Ureter (tissue), 1 donor: ENCODE measurements around the gene ACTL10. TPM values are rescaled to one million over a fixed set of nuclear protein-coding genes. Genes with fewer than 3 reads are reported as not detected.

Experiments used
- DNase-seq: peaks from one replicate; pipeline ENCODE4 v3.0.0-alpha.2; 2020; ENCODE audit warnings: low spot score
- total RNA-seq: library from RNA; stranded (reverse); gene quantifications from one replicate; pipeline ENCODE4 v1.2.4, GENCODE V29; 2023
- donor health status: DM: yes; HTN: yes; CAD: no.

ACTL10 gene
- total RNA-seq, 1 donor from 2014 or later = 3.6 TPM

DNA sequence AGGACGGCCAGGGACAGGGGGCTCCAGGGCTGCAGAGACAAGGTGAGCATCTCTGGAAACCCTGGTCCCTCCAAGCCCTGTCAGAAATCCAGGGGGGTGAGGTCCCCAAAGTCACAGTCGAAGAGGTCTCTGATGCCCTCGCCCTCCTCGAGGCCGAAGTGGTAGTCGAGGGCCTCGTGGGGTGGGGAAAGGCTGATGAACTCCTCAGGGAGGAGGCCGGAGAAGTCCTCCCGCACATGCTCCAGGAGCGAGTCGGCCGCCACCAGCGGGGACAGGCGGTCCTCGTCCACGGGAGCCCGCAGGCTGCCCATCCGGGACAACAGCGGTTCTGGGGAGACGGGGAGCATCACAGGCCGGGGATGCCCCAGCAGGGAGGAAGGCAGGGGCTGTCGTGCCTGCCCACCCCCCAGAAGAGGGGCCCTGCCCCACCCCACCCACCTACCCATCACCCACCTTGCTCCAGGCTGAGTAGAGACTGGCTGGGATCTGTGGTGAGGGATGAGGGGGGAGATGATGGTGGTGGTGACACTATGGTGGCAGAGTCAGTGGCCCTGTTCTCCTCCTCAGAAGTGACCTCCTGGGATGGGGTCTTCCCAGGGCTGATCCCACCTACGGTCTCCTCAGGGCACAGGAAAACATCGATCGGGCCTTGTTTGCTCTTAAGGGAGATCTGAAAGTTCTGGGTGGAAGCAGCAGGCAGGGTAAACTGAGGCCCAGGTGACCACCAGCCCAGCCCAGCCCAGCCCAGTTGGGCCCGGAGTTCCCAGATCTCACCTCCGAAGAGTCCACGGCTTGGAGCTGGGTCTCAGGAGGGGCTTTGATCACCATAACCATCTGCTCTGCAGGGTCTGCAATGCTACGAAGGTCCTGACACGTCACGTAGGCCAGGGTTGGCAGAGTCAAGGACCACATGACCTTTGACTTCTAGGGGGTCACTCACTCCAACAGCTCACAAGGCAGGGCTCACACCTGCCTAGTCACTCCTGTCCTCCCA, 10.2 kb downstream of the ACTL10 start:
- DNase-seq = no peak

DNA sequence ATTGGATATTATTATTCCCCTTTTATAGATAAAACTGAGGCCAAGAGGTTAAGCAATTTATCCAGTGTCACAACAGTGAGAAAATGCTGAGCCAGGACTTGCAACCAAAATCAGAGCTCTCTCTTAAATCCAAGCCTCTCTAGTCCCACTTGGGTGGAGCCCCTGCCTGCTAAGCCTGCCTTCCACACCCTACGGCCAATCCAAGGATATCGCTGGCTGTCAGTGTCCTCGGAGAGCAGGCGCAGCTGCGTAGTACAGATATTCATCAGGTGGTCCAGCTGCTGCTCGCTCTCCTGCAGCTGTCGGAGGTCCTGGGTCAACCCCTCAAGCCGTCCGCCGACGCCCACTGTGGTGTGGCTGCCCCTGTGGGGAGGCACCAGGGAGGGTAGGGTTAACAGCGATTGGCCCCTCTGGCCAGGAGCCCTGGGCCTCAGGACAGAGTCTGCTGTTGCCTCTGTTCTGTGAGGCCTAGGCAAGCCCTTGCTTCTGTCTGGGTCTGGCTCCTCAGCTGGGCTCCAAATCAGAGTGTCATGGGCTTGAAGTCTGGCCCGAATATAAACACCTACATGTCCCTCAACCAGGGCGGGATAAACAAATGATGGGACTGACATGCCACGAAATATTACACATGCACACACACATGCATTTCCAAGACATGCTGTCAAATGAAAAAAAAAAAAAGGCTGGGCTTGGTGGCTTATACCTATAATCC, 11.4 kb downstream of the ACTL10 start:
- DNase-seq = no peak

DNA sequence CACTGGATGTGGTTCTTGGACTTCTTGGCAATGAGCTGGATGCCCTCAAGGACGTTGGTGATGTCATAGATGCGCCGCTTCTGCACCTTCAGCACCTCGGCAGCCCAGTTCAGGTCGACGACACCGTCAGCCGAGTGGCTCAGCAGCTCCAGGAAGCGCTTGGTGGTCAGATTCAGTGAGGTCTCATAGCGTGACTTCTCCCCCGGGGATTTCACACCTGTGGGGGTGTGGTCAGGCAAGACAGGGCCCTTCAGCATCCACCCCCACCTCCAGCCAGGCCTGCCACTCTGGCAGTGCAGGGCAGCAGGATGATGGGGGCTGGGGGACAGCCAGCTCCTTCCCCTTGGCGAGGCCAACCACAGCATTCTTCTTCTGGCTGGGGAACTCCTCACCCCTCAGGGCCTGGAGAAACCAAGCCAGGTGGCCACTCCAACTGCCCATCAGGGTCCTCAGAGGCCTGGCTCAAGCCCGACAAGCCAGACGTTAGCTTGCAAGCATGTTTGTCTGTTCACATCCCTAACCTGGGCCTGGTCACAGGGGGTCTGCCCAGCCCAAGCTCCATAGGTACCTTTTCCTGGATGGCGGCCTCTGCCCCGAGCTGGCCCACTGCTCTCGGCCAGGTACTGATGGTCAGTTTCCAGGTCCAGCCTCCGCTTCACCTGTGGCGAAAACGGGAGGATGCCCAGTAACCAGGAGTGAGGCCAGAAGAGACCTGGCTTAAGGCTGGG, 13.2 kb downstream of the ACTL10 start:
- no peak for DNase-seq

DNA sequence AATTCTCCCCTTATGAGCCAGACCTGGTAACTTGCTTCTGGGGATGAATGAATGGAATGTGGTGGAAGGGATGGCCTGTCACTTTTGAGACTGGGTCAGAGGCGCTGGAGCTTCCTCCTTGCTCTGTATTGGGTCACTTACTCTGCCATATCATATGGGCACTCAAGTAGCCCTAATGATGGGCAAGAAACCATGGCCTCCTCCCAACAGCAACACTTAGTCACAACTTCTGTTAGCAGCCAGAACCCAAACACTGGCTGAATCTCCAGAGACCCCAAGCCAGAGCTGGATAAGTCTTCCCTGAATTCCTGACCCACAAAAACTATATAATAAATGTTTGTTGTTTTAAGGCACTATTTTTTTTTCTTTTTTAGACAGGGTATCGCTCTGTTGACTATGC, 13.9 kb downstream of the ACTL10 start:
- DNase-seq = no peak

DNA sequence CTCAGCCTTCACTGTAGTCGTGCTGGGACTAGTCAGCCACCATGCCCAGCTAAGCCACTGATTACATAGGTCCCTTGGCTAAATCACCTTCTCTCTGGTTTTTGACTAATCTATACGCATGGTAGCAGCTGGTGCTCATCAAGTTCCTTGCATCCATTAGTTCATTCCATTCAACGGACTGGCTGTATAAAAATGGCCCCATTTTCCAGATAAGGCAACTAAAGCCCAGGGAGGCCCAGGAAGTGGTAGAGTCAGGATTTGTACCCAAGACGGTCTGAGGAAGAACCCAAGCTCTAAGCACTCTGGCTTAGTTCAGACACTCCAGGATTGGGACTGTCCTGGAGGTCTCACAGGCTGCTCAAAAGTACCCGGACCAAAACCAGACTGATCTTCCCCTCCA, 14.5 kb downstream of the ACTL10 start:
- no peak for DNase-seq

DNA sequence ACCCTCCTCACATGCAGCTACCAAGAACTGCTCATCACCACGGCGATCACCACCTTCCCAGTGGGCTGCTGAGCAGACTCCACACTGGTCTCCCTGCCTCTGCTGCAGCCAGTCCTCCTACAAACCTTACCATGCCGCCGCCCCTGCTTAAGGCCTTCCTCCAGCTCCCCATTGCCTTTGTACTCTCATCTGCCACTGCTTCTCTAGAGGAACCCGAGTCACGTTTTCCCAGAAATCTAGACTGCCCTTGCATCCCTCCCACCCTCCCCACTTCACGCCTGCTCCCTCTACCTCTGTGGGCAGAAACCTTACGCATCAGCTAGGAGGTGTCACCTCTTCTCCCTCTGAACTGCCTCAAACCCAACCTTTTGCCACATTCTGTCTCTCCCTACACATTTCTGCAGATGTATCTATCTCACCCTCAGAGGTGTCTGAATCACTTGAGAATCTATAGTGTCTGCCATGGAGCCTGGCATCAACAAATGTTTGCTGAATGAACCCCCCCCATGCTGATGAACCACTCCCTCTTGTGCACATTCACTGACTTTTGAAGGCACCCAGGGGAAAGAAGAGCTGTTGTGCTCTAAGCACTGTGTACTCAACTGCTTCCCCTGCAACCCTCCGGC, 15.1 kb downstream of the ACTL10 start:
- no peak for DNase-seq

DNA sequence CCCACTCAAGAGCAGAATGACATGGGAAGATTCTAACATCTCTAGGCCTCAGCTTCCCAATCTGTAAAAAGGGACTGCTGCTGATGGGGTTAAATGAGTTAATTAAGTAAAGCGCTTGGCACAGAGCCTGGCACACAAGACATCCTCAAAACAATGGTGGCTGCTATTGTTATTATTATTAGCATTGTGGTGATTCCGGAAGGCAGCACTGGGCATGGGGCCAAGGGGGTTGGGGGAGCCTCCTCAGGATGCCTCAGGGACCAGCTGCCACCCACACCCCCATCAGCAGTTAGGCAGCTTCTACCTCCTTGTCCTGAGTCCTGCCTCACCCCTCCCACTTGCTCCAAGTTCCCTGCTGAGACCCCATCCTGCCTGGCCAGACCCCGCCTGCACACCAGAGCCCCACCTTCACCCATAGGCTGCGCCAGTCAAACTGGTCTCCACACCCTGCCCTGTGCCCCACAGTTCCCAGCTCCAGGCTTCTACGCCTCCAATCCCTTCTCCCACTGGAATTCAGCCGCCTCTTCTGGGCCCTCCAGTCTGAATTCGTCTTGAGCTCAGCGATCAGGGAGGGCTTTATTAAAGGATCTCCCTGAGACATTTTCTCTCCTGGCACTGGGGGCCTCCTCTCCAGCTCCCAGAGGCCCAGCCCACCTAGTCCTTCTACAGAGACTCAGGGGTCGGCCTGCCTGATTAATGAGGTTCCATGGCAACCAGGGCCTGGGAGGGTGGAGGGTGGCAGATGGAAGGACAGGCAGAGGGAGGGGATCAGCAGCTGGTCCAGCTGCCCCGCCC, 18.0 kb downstream of the ACTL10 start:
- no peak for DNase-seq

DNA sequence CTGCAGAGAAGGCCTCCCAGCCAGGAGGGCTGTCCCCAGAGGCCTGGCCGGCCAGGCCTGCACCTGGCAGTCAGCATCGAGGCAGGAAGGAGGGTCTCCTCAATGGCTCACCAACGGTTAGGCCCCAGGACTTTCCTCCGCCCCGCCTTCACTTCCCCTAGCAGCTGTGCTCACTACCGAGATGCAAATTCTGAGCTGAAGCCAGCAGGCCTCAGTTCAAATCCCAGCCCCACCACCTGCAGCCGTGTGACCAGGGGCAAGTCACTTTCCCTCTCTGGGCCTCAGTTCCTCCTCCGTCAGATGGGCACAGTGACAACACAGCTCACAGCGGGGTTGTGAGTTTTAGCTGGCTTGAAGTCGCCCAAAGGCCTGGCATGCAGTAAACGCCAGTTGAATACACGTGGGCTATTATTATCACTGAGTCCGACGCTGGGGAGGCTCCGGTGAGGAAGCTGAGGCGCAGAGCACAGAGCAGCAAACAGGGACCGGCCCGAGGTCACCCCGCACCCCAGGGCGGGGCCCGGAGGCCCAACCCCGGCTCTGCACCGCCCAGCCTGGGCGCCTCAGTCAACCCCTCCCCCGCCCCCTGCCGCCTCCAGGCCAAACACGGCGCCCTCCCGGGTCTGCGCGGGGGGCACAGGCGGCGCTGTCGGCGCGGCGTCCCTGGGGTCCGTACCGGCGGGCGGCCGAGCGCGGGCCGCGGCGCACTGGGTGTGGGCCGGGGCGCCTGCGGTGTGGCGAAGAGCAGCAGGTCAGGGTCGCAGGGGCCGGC, 18.8 kb downstream of the ACTL10 start:
- no peak for DNase-seq

DNA sequence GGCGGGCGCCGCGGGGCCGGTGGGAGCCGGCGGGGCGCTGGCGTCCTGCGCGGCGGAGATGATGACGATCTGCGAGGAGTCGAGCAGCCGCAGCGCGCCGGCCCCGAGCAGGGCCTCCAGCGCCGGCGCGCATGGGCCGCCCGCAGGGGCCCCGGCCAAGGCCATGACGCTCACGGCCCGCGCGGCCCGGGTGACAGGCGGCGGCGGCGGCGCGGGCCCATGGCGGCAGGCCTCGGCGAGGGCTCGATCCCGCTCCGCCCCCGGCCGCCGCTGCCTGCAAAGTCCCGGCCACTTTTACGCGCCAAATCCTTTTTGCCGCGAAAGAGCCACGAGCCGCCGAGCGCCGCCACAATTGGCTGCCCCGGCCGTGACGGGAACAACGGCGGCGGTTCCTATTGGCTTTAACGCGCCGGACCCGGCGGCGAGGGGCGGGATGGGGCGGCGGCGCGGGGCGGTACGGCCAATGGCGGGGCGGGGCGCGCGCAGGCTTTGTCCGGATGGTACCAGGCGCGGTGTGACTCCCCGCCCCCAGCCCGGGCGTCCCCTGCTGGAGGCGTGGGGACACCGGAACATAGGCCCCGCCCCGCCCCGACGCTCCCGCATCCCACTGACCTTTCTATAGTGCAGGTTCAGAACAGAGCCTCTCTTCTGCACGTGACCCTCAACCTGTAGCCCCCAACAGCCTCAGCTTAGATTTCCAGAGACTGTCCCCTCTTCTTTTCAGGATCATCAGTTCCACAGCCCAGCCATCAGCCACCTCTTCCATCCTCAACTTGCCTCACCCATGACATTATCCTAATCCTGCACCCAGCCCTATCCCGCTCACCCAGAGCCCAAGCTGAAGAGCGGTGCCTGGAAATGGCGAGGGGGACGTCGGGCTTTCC, 19.6 kb downstream of the ACTL10 start, which contains the start of gene E2F1:
Gene E2F1, minus strand, starts transcription at position 286 of the 884 bp plus-strand sequence. Its CDS starts 121 bp downstream, at position 165.
- peak; percentile 95 for DNase-seq

DNA sequence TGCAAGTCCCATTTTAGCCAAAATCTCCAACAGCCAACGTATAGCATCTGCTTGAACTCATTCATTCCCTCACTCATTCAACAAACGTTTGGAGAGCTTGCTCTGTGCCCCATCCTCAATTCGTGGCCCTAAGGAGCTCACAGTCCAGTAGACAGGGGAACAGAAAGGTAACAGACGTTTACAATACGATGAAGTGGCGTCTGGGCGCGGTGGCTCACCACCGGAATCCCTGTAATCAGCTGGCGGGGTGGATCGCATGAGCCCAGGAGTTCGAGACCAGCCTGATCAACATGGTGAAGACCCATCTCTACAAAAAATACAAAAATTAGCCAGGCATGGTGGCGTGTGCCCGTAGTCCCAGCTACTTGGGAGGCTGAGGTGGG, 20.2 kb downstream of the ACTL10 start:
- DNase-seq = no peak

DNA sequence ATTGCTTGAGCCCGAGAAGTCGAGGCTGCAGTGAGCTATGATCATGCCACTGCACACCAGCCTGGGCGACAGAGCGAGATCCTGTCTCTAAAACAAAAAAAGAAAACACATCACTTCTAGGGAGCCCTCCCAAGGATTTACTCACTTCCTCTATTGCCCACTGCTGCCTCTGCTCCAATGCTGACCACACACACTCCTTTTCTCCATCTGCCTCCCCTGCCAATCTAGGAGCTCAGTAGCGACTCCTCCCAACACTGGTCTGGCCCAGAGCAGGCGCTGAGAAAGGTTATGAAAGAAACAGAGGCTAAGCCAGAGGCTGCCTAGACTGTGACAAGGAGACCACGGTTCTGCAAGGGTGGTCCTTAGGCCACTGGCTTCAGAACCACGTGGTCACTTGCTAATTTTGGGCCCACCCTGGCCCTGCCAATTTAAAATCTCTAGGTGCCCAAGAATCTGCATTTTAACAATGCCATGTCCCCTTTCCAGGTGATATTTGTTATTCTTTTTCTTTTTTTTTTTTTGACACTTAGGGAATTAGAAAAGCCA, 20.7 kb downstream of the ACTL10 start:
- no peak for DNase-seq

DNA sequence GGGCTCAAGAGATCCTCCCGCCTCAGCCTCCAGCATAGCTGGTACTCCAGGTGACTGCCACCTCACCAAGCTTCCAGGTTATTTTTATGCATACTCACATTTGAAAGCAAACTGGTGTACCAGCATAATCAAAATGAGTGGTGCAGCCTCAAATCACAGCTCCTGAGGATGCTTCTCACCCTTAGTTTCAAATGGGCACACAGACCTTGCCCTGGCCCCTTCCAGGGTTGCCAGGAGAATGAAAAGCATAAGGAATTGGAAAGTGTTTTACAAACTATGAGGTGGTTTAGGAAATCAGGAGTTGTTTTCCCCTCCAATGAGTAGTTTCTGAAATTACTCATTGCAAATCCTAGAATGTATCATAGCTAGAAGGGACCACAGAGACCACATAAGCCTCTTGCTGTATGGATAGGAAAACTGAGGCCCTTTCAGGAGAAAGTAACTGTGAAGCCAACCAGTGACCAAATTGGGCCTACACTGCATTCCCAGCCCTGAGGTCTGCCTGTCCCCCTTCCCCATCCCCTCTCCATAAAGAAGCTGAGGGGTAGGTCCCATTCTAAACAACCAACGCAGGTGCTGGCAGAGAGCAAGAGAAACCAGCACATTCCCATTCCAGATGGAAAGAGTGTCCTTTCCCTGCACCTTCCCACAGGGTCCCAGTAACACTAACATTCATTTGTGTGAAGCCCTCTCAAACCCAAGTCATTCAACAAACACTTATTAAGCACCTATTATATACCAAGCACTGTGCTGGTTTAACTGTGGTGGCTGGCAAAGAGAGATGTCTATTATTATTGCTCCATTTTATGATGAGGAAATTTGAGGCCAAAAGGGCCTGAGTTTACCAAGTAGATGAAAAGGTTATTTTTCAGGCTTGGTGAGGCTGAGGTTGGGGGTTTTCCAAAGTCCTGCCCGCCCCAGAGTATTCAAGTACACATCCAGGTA, 21.5 kb downstream of the ACTL10 start:
- DNase-seq = no peak

DNA sequence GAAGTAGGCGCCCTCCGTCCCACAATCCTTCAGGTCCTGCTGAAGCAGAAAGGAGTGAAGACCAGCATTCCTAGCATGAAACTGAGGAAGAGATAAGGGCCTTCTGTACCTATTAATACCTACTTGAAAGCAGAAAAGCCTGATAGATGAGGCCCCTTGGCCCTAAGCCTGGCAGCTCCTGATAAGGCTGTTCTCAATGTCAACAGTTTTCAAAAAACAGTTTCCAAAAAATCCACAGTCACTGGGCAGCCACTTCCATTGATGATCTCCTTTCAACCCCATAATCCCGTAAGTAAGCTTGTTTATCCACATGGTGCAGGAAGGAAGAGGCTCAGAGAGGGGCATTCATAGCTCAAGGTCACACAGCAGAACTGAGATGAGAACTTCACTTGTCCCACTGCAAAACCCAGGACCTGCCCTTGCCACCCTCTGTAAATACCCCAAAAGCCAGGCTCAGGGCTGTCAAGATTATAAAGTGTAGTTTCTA, 22.2 kb downstream of the ACTL10 start:
- DNase-seq = no peak

DNA sequence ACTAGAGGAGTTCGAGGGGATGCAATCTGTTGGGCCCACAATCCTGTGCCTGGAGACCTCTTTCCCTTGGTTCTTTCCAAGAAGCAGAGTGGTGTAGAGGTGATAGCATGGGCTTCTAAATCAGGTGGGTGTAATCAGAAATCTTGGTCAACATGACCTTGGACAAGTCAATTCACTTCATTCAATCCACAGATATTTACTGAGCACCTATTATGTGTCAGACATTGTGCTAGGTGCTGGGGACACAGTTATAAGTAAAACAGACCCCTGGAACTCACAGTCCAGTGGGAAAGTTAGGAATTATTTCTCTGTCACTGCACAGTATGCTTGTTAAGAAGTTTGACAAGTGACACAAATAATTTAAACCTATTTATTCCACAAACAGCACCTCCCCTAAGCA, 22.8 kb downstream of the ACTL10 start:
- DNase-seq = no peak

DNA sequence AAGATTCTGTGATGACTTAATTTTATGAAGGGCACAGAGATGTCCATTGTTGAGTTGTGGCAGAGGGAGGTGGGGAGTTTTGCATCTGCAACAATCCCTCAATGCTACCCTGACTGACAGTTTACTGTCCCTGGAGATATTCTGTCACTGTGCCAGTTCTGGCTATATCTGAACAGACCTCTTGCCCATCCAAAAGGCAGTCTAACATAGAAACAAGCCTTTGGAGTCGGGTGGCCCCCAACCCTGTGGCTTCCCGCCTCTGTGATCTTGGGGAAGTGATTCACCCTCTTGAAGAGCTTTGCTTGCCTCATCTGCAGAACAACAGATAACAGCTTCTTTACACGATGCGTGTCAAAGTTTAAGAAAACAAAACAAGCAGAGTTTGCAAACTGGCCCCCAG, 23.2 kb downstream of the ACTL10 start:
- no peak for DNase-seq

DNA sequence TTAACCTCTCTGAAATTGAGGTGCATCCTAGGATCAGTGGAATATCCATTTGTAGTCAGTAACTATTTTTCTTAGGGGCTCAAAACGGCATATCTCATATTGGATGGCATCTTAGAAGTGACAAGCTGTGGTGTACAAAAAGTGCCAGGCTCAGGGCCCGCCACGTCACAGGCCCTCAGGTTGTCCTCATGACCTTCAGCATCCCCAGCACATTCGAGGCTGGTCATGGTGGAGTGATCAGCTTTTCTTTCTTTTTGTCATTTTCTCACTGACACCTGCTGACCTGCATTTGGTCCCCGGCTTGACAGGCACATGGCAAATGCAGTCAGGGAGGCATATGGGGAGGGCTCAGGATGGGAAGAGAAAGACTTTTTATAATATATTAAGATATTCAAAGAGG, 26.5 kb downstream of the ACTL10 start:
- no peak for DNase-seq
